NCI-H82 treated with DMSO at 0.1 percent for 48 hours (cell line): ENCODE measurements around the gene HNRNPR.
"Not testable (repeated sequence)": the region's sequence is repeated elsewhere in the genome, so short reads cannot be mapped to it uniquely, and the experiment has no call there.

ENCODE experiments used
- DNase-seq: peaks from one replicate; lab custom pipeline; 2025; ENCODE audit not compliant: unreplicated experiment; lab: John Stamatoyannopoulos, UW

HNRNPR gene

DNA sequence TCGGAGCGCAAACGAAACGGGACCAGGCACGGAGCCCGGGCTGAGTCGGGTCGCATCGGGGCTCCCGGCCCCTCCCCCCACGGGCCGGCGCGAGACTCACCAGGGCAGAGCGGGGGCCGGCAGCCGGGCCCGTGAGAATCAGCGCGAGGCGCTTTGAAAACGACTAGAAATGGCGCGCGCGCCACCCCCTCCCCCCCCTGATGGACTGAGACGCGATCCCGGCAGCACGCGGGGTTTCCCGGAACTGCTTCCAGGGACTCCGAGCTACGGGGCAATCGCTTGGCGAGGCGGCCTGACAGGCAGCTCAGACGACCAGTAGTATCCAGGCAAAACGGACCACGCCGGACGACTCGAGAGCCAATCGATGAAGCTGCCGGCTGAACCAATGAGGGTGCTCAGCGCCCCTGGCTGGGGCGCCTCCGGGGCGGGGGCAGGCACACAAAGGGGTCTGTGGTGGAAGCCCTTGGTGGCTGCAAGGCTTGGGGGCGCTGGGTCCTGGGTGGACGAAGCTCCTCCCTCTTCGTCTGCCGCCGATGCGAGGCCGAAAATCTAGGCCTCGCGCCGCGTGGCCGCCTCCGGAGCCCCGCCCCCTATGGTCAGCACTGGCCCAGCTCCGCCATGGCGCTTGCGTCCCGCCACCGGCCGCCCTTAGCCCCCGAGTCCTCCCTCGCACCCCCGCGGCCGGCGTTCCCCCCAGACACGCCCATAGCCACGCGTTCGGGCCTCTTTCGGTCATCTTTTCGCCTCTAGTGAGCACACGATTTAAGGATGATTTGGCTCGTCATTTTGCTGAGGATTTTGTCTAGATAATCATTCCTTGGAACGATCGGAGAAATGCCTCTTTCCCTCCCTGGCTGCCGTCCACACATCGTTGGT, at the start of gene HNRNPR:
HNRNPR (minus strand) TSS at position 174 of the 876 bp plus-strand sequence. CDS start 3,276 bp downstream, outside the sequence.
- DNase-seq: peak; percentile 100

DNA sequence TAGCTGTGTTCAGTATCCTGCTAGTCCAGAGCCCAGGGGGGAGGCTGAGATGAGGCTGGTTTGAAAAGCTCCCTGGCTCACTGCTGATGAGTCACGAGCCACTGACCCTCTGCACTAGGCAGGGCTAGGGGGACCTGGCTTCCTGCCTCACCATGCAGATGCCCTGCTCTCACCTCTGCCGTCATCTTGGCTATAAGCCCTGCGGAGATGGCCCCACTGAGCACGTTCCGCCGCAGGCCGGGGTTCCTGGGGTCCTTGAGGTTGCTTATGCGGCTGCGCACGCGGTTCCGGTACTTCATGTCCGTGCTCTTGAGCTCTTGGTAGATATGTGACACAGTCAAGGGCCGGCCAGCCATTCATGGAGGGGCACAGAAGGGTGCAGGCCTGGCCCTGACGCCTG, 49.6 kb upstream of the HNRNPR start:
- DNase-seq: no peak

- DNase-seq: no peak
Observed at GRCh38 chr1:23392125-23392855, 48.2 kb upstream of the HNRNPR start.

GRCh38 chr1:23389837-23390321, 45.8 kb upstream of the HNRNPR start:
- DNase-seq: no peak

- no peak for DNase-seq
Observed at GRCh38 chr1:23387494-23387893, 43.4 kb upstream of the HNRNPR start.

- DNase-seq: no peak
Observed at GRCh38 chr1:23385119-23385621, 41.1 kb upstream of the HNRNPR start.

DNA sequence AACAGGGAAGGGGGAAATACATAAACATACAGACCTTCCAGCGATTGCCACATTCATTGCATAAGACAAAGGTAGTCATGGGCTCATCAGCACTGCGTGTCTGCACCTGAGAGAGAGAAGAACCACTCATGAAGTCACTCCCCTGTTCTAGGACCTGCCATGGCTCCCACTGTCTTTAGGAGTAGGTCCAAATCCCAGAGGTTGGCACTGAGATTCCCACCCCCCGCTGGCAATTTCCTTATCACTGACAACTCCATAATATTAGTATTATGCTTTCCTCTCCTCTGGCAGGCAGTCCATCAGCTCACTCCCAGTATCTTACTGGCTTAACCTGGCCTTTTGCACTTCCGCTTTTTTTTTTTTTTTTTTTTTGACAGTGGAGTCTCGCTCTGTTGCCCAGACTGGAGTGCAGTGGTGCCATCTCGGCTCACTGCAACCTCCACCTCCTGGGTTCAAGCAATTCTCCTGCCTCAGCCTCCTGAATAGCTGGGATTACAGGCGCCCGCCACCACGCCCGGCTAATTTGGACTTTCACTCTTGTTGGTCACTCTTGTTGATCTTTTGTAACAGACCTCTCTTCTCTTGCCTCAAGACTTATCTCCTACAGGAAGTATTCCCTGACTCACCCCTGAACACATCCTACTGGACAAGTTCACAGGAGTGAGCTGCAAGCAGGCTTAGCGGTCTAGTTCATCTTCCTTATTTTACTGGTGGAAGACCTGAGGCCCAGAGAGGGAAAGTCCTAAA, 40.4 kb upstream of the HNRNPR start:
- no peak for DNase-seq

GRCh38 chr1:23383577-23384311, 39.7 kb upstream of the HNRNPR start:
- no peak for DNase-seq

DNA sequence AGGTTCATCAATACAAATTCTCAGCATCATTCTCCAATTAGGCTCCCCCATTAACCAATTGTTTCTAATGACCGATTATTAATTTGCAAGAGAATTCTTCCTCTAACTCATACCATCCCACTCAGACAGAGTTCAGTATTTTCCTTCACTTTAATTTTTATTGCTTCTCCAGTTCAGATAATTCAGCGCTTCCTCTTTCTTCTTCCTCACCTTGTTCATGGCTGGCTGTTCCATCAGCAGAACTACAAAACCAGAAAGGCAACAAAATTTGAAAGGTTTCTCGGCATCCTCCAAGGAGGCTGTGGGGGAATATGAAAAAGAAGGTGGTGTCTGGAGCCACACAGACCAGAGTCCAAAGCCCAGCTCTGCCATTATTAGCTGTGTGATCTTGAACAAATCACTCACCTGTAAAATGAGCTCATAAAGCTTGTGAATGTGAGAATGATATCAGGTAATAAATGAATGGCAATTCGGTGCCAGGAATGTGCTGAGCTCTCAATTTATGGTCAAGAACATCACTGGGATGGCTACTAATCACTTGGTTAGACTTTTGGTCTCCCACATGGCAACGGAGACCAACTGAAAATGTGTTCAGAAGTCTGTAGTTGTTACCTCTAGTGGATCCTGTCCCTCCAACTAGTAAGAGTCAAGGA, 37.3 kb upstream of the HNRNPR start:
- no peak for DNase-seq

DNA sequence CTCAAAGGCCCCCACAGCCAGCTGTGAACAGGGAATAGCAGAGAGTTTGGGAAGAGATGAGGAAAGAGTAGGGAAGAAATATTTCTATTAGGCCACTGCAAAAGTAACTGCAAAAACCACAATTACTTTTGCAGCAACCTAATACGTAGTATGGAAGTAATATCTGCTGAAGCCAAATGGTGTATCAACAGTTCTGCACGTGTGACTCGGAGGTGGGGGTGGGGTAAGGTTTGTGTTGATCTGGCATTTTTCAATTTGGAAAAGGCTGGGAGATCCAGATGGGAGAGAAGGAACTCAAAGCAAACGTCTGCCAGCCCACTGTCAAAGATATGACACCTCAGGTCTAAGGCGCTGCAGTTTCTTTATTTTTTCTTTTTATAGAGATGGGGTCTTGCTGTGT, 36.6 kb upstream of the HNRNPR start:
- no peak for DNase-seq

DNA sequence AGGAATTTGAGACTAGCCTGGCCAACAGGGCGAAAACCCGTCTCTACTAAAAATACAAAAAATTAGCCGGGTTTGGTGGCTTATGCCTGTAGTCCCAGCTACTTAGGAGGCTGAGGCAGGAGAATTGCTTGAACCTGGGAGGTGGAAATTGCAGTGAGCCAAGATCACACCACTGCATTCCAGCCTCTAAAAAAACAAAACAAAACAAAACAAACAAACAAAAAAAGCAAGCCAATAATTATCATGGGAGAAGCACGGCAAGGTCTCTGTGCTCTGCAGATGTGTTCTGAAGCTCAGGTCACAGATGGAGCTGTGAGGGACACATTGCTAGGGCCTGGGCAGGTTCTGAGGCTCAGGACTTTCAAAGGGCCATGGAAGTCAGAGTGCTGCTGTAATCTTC, 36.2 kb upstream of the HNRNPR start:
- DNase-seq: not testable (repeated sequence)

GRCh38 chr1:23376890-23377811, 33.1 kb upstream of the HNRNPR start:
- DNase-seq: no peak

- not testable (repeated sequence) for DNase-seq
Observed at GRCh38 chr1:23374079-23374735, 30.1 kb upstream of the HNRNPR start.

DNA sequence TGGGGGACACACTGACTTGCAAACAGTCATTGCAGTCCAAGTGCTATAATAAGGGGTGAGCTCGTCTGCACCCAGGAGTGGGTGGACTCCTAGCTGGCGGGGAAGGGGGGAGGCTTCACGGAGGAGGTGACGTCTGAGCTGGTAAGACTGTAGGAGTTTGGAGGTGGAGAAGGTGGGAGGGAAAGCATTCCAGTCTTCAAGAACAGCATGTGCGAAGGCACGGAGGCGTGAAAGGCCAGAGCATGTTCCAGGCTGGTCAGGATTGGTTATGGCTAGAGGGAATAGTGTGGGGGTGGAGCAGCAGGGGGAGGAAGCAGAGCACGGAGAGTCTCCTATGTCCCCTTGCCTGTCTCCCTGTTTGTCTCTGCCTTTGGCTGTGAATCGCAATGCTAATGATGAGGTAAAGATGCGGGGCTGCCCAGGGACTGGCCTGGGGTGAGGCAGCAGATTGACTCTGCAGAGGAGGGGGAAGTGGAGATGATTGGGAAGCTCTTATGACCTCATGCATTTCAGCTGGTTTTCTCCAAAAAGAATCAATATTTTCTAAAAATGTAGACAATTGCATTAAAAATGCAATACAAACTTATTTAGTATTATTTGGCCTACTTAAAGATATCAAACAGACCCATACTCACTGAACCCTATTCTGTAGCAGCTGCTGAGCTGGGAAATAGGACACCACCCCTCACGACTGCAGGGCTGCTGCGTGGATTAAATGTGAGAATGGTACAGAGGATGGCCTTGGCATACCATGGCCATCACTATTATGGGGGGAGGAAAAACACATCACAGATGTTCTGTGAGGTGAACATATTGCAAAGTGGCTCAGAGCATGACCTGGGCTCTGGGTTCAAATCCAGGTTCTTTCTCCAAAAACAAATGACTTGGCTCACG, 28.1 kb upstream of the HNRNPR start:
- no peak for DNase-seq

- DNase-seq: peak; percentile 41
Observed at GRCh38 chr1:23370709-23371584, 26.9 kb upstream of the HNRNPR start.

DNA sequence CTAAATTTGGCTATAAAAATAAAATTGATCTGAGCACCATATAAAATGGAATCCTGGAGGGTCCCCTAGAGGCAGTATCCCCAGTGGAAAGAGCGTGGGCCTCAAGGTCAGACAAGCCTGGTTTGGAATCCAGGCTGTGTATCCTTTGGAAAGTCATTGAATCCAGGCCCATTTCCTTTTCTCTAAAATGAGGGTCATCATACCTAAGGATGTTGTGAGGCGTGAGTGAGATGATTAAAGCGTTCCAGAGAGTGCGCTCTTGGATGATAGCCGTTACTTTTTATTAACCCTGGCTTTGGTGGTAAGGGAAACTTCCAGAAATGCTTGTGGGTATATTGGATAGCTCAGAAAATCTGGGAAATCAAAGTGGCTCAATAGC, 26.2 kb upstream of the HNRNPR start:
- DNase-seq: no peak
